Memory B cell (primary cell): ENCODE data around the gene ARHGAP20.

ENCODE experiments used
- ATAC-seq: fragments of 150-1000 bp; cut with Tn5 transposase; 2 replicates; pipeline ENCODE4 v1.10.0; 2021; ENCODE audit warnings: low read depth, mild to moderate bottlenecking, moderate library complexity
- DNase-seq, 2 donors: peaks; one replicate each; pipeline ENCODE4 v3.0.0; 2022; ENCODE audit warnings: low spot score in 2 of 2
- H3K27ac Mint-ChIP-seq: one replicate; pipeline ENCODE4 v1.8.0; 2022; ENCODE audit warnings: mild to moderate bottlenecking, moderate library complexity, mixed read lengths
- H3K27me3 Mint-ChIP-seq: one replicate; pipeline ENCODE4 v1.8.0; 2022; ENCODE audit warnings: mixed read lengths
- H3K36me3 Mint-ChIP-seq: one replicate; pipeline ENCODE4 v1.8.0; 2022; ENCODE audit warnings: mild to moderate bottlenecking, mixed read lengths
- H3K4me1 Mint-ChIP-seq: one replicate; pipeline ENCODE4 v1.8.0; 2022; ENCODE audit warnings: mixed read lengths
- H3K4me3 Mint-ChIP-seq: one replicate; pipeline ENCODE4 v1.8.0; 2022; ENCODE audit warnings: mild to moderate bottlenecking, moderate library complexity, mixed read lengths
- H3K9me3 Mint-ChIP-seq: one replicate; pipeline ENCODE4 v1.8.0; 2022; ENCODE audit warnings: mixed read lengths

The ARHGAP20 gene

GRCh38 chr11:110614031-110614430, 98.2 kb downstream of the ARHGAP20 start:
- Mint-ChIP-seq H3K4me3 (no peak overlapping the region), H3K9me3 (no peaks in the 10 kb centered on the region), H3K27me3 (no peaks in the 10 kb centered on the region), H3K27ac (no peak overlapping the region), H3K36me3 (peaks cover 3% of the 10 kb centered on the region), H3K4me1 (no peaks in the 10 kb centered on the region)
- no peak for DNase-seq
- no peak for ATAC-seq

GRCh38 chr11:110613197-110613918, 98.9 kb downstream of the ARHGAP20 start:
- no peak overlapping the region for H3K27ac Mint-ChIP-seq
- no peaks in the 10 kb centered on the region for H3K9me3 Mint-ChIP-seq
- H3K4me3 Mint-ChIP-seq, result no peak overlapping the region
- peaks cover 3% of the 10 kb centered on the region for H3K36me3 Mint-ChIP-seq
- H3K27me3 Mint-ChIP-seq, result no peaks in the 10 kb centered on the region
- ATAC-seq, result no peak
- H3K4me1 Mint-ChIP-seq, result no peaks in the 10 kb centered on the region
- no peak for DNase-seq

GRCh38 chr11:110606415-110606814, 105.8 kb downstream of the ARHGAP20 start:
- no peak for ATAC-seq
- Mint-ChIP-seq H3K9me3 (no peaks in the 10 kb centered on the region), H3K27me3 (peaks cover 1% of the 10 kb centered on the region), H3K4me1 (no peaks in the 10 kb centered on the region), H3K36me3 (peaks cover 6% of the 10 kb centered on the region), H3K4me3 (no peak overlapping the region), H3K27ac (no peak overlapping the region)
- no peak for DNase-seq

- peaks cover 8% of the 10 kb centered on the region for H3K36me3 Mint-ChIP-seq
- H3K9me3 Mint-ChIP-seq, result peaks cover 2% of the 10 kb centered on the region
- DNase-seq (no peak), ATAC-seq (no peak)
- no peak overlapping the region for H3K27ac Mint-ChIP-seq
- no peaks in the 10 kb centered on the region for H3K4me1 Mint-ChIP-seq
- H3K4me3 Mint-ChIP-seq, result no peak overlapping the region
- peaks cover 1% of the 10 kb centered on the region for H3K27me3 Mint-ChIP-seq
Measured at GRCh38 chr11:110601936-110602335, 110.3 kb downstream of the ARHGAP20 start.

GRCh38 chr11:110600322-110600721, 111.9 kb downstream of the ARHGAP20 start:
- Mint-ChIP-seq H3K36me3 (peaks cover 7% of the 10 kb centered on the region), H3K4me1 (no peaks in the 10 kb centered on the region), H3K9me3 (peaks cover 2% of the 10 kb centered on the region), H3K27me3 (peaks cover 1% of the 10 kb centered on the region), H3K4me3 (no peak overlapping the region), H3K27ac (no peak overlapping the region)
- ATAC-seq (no peak), DNase-seq (no peak)

GRCh38 chr11:110599207-110599606, 113.0 kb downstream of the ARHGAP20 start:
- peaks cover 5% of the 10 kb centered on the region for H3K36me3 Mint-ChIP-seq
- no peaks in the 10 kb centered on the region for H3K4me1 Mint-ChIP-seq
- ATAC-seq, result no peak
- peaks cover 2% of the 10 kb centered on the region for H3K9me3 Mint-ChIP-seq
- no peaks in the 10 kb centered on the region for H3K27me3 Mint-ChIP-seq
- no peak for DNase-seq
- H3K4me3 Mint-ChIP-seq, result no peak overlapping the region
- no peak overlapping the region for H3K27ac Mint-ChIP-seq

- Mint-ChIP-seq H3K4me3 (no peak overlapping the region), H3K36me3 (peaks cover 5% of the 10 kb centered on the region), H3K27me3 (no peaks in the 10 kb centered on the region), H3K27ac (no peak overlapping the region), H3K4me1 (no peaks in the 10 kb centered on the region), H3K9me3 (peaks cover 2% of the 10 kb centered on the region)
- no peak for DNase-seq
- no peak for ATAC-seq
Measured at GRCh38 chr11:110598725-110599124, 113.5 kb downstream of the ARHGAP20 start.

GRCh38 chr11:110587972-110588371, 124.3 kb downstream of the ARHGAP20 start:
- ATAC-seq (no peak), DNase-seq (no peak)
- Mint-ChIP-seq H3K36me3 (peaks cover 18% of the 10 kb centered on the region), H3K4me1 (no peaks in the 10 kb centered on the region), H3K27me3 (no peaks in the 10 kb centered on the region), H3K9me3 (no peaks in the 10 kb centered on the region), H3K27ac (no peak overlapping the region), H3K4me3 (no peak overlapping the region)

GRCh38 chr11:110587129-110587528, 125.1 kb downstream of the ARHGAP20 start:
- ATAC-seq, result no peak
- H3K9me3 Mint-ChIP-seq, result no peaks in the 10 kb centered on the region
- H3K36me3 Mint-ChIP-seq, result peaks cover 15% of the 10 kb centered on the region
- H3K27me3 Mint-ChIP-seq, result no peaks in the 10 kb centered on the region
- H3K4me1 Mint-ChIP-seq, result no peaks in the 10 kb centered on the region
- DNase-seq, result no peak
- H3K27ac Mint-ChIP-seq, result no peak overlapping the region
- H3K4me3 Mint-ChIP-seq, result no peak overlapping the region

GRCh38 chr11:110584150-110584549, 128.1 kb downstream of the ARHGAP20 start:
- H3K27ac Mint-ChIP-seq, result no peak overlapping the region
- H3K36me3 Mint-ChIP-seq, result peaks cover 4% of the 10 kb centered on the region
- H3K9me3 Mint-ChIP-seq, result no peaks in the 10 kb centered on the region
- no peaks in the 10 kb centered on the region for H3K27me3 Mint-ChIP-seq
- no peaks in the 10 kb centered on the region for H3K4me1 Mint-ChIP-seq
- ATAC-seq (no peak), DNase-seq (no peak)
- H3K4me3 Mint-ChIP-seq, result no peak overlapping the region

GRCh38 chr11:110582728-110583432, 129.4 kb downstream of the ARHGAP20 start:
- Mint-ChIP-seq H3K4me1 (no peaks in the 10 kb centered on the region), H3K36me3 (peaks cover 6% of the 10 kb centered on the region), H3K27me3 (no peaks in the 10 kb centered on the region), H3K9me3 (no peaks in the 10 kb centered on the region), H3K4me3 (no peak overlapping the region), H3K27ac (no peak overlapping the region)
- ATAC-seq (no peak), DNase-seq (no peak)

GRCh38 chr11:110580571-110580970, 131.7 kb downstream of the ARHGAP20 start:
- peaks cover 6% of the 10 kb centered on the region for H3K36me3 Mint-ChIP-seq
- no peak overlapping the region for H3K27ac Mint-ChIP-seq
- ATAC-seq (no peak), DNase-seq (no peak)
- H3K4me1 Mint-ChIP-seq, result no peaks in the 10 kb centered on the region
- H3K9me3 Mint-ChIP-seq, result no peaks in the 10 kb centered on the region
- H3K27me3 Mint-ChIP-seq, result no peaks in the 10 kb centered on the region
- H3K4me3 Mint-ChIP-seq, result no peak overlapping the region

GRCh38 chr11:110573411-110573810, 138.8 kb downstream of the ARHGAP20 start:
- Mint-ChIP-seq H3K4me1 (no peaks in the 10 kb centered on the region), H3K36me3 (no peaks in the 10 kb centered on the region), H3K27me3 (peaks cover 2% of the 10 kb centered on the region), H3K4me3 (no peak overlapping the region), H3K9me3 (peaks cover 2% of the 10 kb centered on the region), H3K27ac (no peak overlapping the region)
- DNase-seq, result no peak
- ATAC-seq, result no peak

GRCh38 chr11:110571081-110571720, 141.0 kb downstream of the ARHGAP20 start:
- H3K4me3 Mint-ChIP-seq, result no peak overlapping the region
- H3K36me3 Mint-ChIP-seq, result no peaks in the 10 kb centered on the region
- DNase-seq, result no peak
- no peaks in the 10 kb centered on the region for H3K4me1 Mint-ChIP-seq
- H3K27me3 Mint-ChIP-seq, result peaks cover 2% of the 10 kb centered on the region
- peaks cover 2% of the 10 kb centered on the region for H3K9me3 Mint-ChIP-seq
- ATAC-seq, result no peak
- H3K27ac Mint-ChIP-seq, result no peak overlapping the region
